Activated CD4-positive, alpha-beta T cell treated with anti-CD3 and anti-CD28 coated beads for 24 hours (primary cell): ENCODE results near the gene PLB1.
A peak's percentile ranks its signal among the peaks of the same experiment; 100 is the strongest.

Experiments
- DNase-seq, 2 donors: peaks; one replicate each; pipeline ENCODE4 v3.0.0-alpha.2; 2020; ENCODE audit warnings: low read depth in 2 of 2

The PLB1 gene

DNA sequence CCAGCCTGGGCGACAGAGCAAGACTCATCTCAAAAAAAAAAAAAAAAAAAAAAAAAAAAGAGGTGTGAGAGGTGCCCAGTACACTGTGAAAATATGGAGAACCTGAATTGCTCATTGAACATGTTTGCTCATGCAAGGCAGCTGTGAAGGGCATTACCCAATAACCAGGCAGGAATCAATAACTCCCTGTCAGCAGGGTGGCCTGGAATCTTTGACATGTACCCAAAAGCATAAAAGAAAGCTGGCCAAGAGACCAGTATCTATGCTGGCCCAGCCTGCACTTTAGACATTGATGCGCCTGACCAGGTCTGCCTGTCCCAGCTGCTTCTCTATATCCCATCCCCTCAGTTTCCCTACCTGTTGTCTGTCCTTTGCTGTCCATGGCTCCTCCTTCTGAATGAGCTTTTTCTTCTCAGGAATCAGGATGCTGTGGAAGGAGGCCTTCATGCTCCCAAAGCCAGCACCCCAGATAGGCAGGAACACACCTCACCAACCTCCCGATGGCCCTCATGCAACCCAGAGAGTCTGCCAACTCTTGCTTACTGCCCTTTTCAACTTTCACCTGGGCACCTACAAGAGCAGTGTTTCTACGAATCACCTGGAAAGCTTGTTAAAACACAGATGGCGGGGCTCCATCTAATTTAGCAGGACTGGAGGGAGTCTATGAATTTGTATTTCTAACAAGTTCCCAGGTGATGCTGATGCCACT is 172.4 kb downstream of the PLB1 start:
- DNase-seq, result no peak

DNA sequence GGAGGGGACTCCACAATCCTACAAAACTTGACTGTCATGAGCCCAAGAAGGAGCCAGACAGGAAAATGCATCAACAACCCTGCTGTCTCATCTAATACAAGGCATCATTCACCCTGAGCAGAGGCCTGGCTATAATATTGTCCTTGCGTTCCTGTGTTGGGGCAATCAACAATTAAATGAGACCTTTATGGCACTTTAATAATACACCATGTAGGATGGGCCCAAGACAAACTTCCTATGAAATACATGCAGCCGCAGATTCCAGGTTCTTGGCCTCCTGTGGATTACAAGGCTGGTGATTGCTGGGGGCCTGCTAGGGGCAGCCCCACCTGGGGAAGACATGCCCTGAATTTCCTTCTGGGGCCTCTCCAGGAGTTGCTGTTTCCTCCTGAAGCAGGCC is 173.0 kb downstream of the PLB1 start:
- no peak for DNase-seq

GRCh38 chr2:28670856-28671255 is 175.0 kb downstream of the PLB1 start:
- DNase-seq, result no peak

DNA sequence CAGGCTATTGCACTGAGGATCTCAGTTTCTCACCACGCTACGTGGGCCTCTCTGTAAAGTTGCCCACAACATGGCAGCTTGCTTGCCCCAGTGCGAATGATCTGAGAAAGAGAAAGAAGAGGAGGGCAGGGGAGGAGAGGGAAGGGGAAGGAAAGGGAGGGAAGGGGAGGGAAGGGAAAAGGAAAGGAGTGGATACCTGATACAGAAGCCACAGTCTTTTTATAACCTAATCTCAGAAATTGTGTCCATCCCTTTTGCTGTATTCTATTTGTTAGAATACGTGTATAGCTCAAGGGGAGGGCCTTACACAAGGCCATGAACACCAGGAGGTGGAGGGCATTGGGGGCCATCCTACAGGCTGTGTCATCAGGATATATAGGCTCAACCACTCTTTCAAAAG is 177.5 kb downstream of the PLB1 start:
- DNase-seq, result no peak

DNA sequence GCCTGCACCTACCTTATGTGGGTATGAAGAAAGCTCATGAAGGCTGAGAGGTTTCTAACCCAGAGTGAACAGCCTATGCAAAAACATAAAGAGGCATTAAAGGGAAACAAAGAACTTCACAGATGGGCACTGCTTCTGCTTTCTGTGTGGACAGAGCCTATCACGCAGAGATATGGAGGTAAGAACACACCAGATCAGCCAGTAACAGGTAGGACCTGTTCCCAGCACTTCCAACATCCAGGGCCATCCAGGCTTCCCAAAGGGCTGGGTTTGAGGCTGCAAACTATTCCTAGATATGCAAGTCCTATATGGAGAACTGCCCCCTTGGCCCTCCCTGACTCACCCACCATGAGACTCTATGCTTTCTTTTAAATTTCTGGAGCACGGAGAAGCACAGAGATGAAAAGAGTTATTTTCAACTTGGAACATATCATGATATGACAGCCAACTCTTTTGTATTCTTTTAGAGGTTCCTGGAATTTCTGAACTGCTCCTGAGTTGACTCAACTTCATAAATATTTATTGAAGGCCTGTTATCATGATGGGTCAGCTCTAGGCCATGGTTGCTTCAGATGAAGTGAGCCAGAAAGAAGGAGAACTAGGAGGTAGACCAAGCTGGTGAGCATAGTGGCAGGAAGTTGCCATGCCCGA is 178.3 kb downstream of the PLB1 start:
- no peak for DNase-seq

- DNase-seq, result no peak
Observed at GRCh38 chr2:28674713-28675068, 178.8 kb downstream of the PLB1 start.

DNA sequence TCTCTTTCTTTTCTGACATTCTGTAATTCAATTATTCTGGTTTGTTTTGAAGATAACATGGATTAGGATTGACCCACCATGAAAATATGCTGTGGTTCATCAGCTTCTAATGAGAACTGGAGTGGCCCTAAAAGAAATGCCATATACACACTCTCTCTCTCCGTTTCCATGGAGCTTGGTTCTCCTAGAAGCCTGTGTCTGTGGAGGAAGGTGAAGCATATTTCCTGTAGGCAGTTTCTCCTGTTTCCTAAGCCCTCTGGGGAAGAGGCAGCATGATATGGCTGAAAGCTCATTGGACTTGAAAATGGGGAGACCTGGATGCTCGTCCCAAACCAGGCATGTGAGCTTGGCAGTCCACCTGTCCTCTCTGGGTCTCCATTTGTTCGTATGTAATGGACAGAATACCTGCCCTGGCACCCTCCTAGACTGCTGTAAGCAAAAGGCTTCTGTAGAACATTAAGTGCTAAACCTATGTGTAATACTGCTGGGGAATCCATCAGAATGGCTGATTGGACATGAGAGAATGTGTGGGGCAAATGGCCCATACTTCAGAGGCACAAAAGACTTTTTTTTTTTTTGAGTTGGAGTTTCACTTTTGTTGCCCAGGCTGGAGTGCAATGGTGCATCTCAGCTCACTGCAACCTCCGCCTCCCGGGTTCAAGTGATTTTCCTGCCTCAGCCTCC is 180.4 kb downstream of the PLB1 start:
- no peak for DNase-seq

DNA sequence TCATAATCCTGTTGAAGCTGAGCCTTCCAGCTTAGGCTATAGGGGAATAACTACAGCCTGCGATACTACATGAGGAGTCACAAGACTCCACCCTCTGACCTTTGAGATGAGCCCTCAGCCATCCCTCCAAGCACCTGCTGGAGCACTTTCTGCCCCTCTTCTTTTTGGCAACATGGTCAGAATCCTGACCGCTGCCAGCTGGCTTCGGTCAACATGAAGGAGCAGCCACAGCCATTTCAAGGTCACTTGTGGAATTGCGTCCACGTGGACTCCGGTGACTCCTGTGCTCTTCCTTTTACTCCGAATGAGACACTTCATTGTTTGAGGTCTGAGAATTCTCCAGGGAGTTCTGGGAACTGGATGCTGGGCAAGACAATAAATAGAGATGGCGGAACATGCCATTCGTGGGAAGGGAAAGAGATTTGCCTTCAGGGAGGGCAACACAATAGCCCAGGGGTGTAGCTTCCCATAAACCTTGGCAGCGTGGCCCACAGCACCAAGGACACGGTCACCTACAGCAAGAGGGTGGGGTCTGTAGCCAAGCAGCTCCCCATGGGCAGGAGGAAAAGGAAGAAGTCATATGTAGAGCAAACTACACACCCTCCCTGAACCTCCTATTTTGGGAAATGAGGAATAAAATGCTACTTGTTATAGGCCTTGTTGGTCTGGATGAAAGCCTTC is 182.5 kb downstream of the PLB1 start:
- DNase-seq, result no peak

DNA sequence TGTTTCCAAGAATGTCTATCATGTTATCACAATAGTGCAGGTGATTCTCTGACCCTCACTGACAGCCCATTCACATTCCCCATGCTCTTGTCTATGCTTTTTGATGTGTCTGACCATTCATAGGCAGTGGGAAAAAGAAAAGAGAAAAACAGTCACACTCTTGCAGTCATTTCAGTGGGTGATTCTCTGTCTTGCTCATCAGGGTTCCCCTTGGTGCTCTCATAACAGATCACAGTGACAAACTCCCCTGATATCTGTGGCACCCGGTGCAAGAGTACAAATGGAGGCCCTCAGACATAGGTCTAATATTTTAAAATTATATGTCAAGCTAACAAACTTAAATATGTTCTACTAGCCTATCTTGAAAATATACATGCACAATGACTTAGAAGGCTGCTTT is 183.1 kb downstream of the PLB1 start:
- DNase-seq, result no peak

DNA sequence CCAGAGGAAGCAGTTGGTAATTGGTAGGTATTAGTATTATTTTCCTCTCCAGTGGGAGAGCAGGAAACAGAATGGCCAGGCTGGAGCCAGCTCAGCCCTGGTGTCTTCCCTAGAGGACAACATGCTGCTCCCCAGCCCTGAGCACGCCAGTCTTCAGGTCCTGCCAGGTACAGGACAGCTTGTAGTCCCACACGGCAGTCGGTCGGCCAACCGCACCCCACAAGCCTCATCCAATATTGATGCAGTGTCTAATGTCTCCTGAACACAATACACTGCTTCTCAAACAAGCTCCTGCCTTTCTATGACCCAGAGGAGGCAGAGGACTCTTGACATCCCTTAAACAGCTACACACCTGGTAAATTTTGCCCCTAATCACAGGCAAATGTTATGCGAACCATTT is 184.8 kb downstream of the PLB1 start:
- no peak for DNase-seq

DNA sequence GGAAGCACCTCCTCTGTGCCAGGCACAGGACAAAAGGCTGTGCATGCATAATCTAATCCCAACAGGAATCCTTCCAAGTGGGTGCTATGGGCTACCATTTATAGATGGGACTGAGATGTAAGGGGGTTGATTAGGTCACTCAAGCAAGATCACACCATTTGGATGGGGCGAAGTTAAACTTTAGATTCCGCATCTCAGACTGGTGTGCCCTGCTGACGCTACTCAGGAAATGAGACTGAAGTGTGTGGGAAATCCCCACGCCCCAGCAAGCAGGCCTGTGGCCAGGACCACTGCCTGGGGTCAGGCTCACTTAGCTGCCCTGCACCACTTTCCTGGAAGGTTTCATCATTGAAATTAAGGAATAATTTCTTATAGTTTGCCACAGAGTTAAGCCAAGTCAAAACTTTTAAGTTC is 185.3 kb downstream of the PLB1 start:
- DNase-seq, result peak; percentile 44 to 49

- no peak for DNase-seq
Observed at GRCh38 chr2:28681606-28682005, 185.7 kb downstream of the PLB1 start.

- DNase-seq, result no peak
Observed at GRCh38 chr2:28683100-28683706, 187.3 kb downstream of the PLB1 start.

- DNase-seq, result no peak
Observed at GRCh38 chr2:28684142-28684858, 188.4 kb downstream of the PLB1 start.

DNA sequence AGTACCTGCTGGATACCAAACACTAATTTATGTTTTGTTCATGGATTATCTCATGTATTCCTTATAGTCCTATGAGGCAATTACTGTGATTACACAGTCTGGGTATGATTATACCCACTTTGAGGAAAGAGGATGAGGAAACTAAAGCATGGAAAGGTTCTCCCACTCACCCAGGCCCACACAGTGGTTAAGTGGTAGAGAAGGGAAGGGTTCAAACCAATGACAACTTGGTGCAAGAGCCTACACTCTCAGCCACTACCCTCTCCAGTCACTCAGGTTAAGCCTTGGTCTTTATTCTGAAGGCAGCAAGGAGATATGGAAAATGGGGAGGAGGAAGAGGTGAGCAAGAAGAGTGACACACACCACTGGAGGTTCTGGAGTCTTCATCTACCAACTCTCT is 191.3 kb downstream of the PLB1 start:
- no peak for DNase-seq

DNA sequence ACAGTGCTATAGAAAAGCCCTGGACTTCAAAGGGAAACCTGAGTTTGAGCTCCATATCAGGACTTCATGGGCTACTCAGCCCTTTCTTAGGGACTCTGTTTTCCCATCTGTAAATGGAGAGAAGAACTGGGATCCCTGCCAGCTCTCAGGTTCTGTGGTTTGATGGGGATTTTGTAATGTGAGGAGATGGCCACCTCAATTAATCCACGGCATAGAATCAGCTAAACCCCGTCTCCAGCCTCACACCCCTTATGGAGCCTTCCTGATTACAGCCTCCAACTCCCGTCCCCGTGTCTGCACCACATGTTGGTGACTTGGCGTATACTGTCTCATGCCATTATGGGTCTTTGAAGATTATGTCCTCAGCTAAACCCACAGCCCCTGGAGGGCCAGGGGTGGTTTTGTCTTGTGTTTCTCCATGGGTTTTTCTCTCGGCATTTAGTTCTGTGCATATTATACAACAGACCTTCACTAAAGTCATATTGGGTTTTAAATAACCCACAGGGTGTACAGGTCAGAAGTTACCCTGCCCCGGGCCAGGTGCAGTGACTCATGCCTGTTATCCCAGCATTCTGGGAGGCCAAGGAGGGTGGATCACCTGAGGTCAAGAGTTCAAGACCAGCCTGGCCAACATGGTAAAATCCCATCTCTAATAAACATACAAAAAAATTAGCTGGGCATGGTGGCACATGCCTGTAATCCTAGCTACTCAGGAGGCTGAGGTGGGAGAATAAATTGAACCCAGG is 192.0 kb downstream of the PLB1 start:
- DNase-seq, result no peak

DNA sequence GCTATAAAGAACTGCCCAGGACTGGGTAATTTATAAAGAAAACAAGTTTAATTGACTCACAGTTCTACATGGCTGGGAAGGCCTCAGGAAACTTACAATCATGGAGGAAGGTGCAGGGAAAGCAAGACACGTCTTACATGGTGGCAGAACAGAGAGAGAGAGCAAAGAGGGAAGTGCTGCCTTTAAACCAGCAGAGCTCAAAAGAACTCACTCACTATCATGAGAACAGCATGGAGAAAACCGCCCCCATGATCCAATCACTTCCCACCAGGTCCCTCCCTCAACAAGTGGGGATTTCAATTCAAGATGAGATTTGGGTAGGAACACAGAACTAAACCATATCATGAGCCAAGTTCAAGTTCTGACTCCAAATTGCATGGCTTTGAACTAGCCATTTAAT is 193.0 kb downstream of the PLB1 start:
- no peak for DNase-seq

DNA sequence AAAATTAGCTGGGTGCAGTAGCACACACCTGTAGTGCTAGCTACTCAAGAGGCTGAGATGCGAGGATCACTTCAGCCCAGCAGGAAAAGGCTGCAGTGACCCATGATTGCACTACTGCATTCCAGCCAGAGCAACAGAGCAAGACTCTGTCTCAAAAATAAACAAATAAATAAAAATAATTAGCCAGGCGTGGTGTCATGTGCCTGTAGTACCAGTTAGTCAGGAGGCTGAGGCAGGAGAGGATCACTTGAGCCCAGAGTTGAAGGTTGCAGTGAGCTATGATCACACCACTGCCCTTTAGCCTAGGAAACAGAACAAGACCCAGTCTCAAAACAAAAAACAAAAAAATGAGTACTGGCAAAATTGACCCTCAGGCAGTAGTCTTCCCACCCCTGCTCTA is 193.9 kb downstream of the PLB1 start:
- no peak for DNase-seq

- DNase-seq, result no peak
Observed at GRCh38 chr2:28692411-28692810, 196.6 kb downstream of the PLB1 start.

GRCh38 chr2:28693223-28693622 is 197.4 kb downstream of the PLB1 start:
- DNase-seq, result no peak
